A549 (cell line): ENCODE results near the gene RBP3.

Experiments used
- CTCF ChIP-seq: fragments of >200 bp; sonication (Bioruptor Twin); formaldehyde crosslinking; IDR thresholded peaks from 3 replicates; pipeline ENCODE4 v1.5.1; 2016
- RFX5 ChIP-seq: fragments of 450-650 bp; IDR thresholded peaks from 2 replicates; pipeline ENCODE4 v1.7.1; 2014; ENCODE audit warnings: antibody characterized with exemption, mild to moderate bottlenecking, moderate library complexity
- USF2 ChIP-seq: fragments of 450-650 bp; IDR thresholded peaks from 2 replicates; pipeline ENCODE4 v1.6.1; 2014; ENCODE audit warnings: antibody characterized with exemption

- TF ChIP-seq CTCF (no peak), USF2 (no peak), RFX5 (no peak)
Measured at GRCh38 chr10:47348661-47349470, 703 bp downstream of the RBP3 start.
